TTC549 (cell line): Measurements from ENCODE around the gene RIN3.

Experiments
- FAIRE-seq: peaks from 2 replicates; lab custom pipeline; 2012; peaks lifted over from hg19 to GRCh38; lab: Jason Lieb, UNC

The RIN3 gene

GRCh38 chr14:92575748-92576303 is 62.2 kb downstream of the RIN3 start:
- no peak for FAIRE-seq

- no peak for FAIRE-seq
Measured at GRCh38 chr14:92577321-92577742, 63.8 kb downstream of the RIN3 start.

- no peak for FAIRE-seq
Measured at GRCh38 chr14:92578511-92578910, 64.9 kb downstream of the RIN3 start.

GRCh38 chr14:92579244-92579936 is 65.8 kb downstream of the RIN3 start:
- no peak for FAIRE-seq

- FAIRE-seq = no peak
Measured at GRCh38 chr14:92581206-92581605, 67.6 kb downstream of the RIN3 start.

GRCh38 chr14:92581966-92582566 is 68.5 kb downstream of the RIN3 start:
- no peak for FAIRE-seq

GRCh38 chr14:92582706-92583452 is 69.3 kb downstream of the RIN3 start:
- FAIRE-seq = no peak

- FAIRE-seq = no peak
Measured at GRCh38 chr14:92584220-92584619, 70.6 kb downstream of the RIN3 start.

- FAIRE-seq = no peak
Measured at GRCh38 chr14:92584816-92585215, 71.2 kb downstream of the RIN3 start.

GRCh38 chr14:92585981-92586937 is 72.7 kb downstream of the RIN3 start:
- FAIRE-seq = no peak

- FAIRE-seq = no peak
Measured at GRCh38 chr14:92586963-92587699, 73.5 kb downstream of the RIN3 start.

GRCh38 chr14:92587700-92588085 is 74.1 kb downstream of the RIN3 start:
- FAIRE-seq = no peak

- FAIRE-seq = no peak
Measured at GRCh38 chr14:92589213-92589852, 75.8 kb downstream of the RIN3 start.

GRCh38 chr14:92590176-92590575 is 76.6 kb downstream of the RIN3 start:
- FAIRE-seq = no peak

GRCh38 chr14:92590941-92591340 is 77.4 kb downstream of the RIN3 start:
- no peak for FAIRE-seq

- no peak for FAIRE-seq
Measured at GRCh38 chr14:92591346-92591745, 77.8 kb downstream of the RIN3 start.

GRCh38 chr14:92595267-92595666 is 81.7 kb downstream of the RIN3 start:
- no peak for FAIRE-seq

GRCh38 chr14:92596331-92596907 is 82.8 kb downstream of the RIN3 start:
- no peak for FAIRE-seq

GRCh38 chr14:92597906-92598905 is 84.6 kb downstream of the RIN3 start:
- FAIRE-seq = no peak
